Chondrocyte (in vitro differentiated cells): ENCODE data around the gene ANAPC5. TPM values are rescaled to one million over a fixed set of nuclear protein-coding genes. Genes with fewer than 3 reads are reported as not detected.
"Not testable (repeated sequence)": the region's sequence is repeated elsewhere in the genome, so short reads cannot be mapped to it uniquely, and the experiment has no call there.

Experiments
- DNase-seq: peaks from one replicate; pipeline ENCODE4 v3.0.0; 2021; ENCODE audit warnings: mixed read lengths, low spot score
- H3K27ac Mint-ChIP-seq: one replicate; pipeline ENCODE4 v1.8.0; 2021; ENCODE audit warnings: mild to moderate bottlenecking, moderate library complexity, mixed read lengths; ENCODE audit not compliant: unreplicated experiment
- H3K27me3 Mint-ChIP-seq: 2 replicates; pipeline ENCODE4 v1.8.0; 2021; ENCODE audit warnings: low read depth, mixed read lengths
- H3K36me3 Mint-ChIP-seq: 2 replicates; pipeline ENCODE4 v1.8.0; 2021; ENCODE audit warnings: low read depth, mixed read lengths
- H3K4me1 Mint-ChIP-seq: 2 replicates; pipeline ENCODE4 v1.8.0; 2021; ENCODE audit warnings: low read depth, mild to moderate bottlenecking, mixed read lengths
- H3K4me3 Mint-ChIP-seq: one replicate; pipeline ENCODE4 v1.8.0; 2021; ENCODE audit warnings: mild to moderate bottlenecking, moderate library complexity, mixed read lengths; ENCODE audit not compliant: unreplicated experiment
- H3K9me3 Mint-ChIP-seq: 2 replicates; pipeline ENCODE4 v1.8.0; 2021; ENCODE audit warnings: low read depth, mixed read lengths
- total RNA-seq: library from RNA; stranded (reverse); gene quantifications from 3 replicates; pipeline ENCODE4 v1.2.1, GENCODE V29; 2021
- TF ChIP-seq, protein P1 (sequence below): fragments of 200-600 bp; sonication (generic); IDR thresholded peaks from 2 replicates; pipeline ENCODE4 v1.5.0; 2021; ENCODE audit warnings: antibody characterized with exemption, mild to moderate bottlenecking, moderate library complexity

The ANAPC5 gene
- total RNA-seq, 1 donor from 2014 or later, result 111 TPM

DNA sequence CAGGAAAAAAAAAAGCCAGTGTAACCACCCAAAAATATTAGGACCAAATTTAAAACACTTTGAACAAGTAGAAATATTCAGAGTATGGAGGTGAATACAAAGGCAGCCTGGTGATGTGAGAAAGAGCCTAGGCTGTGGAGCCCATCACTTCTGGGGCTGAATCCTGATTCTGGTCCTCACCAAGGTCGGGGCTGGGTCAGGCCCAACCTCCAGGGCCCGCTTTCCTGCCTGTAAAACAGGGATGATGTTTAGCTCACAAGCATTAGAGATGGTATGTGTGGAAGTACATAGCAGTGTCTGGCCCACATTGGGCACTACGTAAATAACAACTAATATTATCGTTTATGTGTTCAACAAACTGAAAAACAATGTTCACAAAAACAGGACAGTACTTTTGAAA is 47.9 kb downstream of the ANAPC5 start:
- TF ChIP-seq, protein P1, sequence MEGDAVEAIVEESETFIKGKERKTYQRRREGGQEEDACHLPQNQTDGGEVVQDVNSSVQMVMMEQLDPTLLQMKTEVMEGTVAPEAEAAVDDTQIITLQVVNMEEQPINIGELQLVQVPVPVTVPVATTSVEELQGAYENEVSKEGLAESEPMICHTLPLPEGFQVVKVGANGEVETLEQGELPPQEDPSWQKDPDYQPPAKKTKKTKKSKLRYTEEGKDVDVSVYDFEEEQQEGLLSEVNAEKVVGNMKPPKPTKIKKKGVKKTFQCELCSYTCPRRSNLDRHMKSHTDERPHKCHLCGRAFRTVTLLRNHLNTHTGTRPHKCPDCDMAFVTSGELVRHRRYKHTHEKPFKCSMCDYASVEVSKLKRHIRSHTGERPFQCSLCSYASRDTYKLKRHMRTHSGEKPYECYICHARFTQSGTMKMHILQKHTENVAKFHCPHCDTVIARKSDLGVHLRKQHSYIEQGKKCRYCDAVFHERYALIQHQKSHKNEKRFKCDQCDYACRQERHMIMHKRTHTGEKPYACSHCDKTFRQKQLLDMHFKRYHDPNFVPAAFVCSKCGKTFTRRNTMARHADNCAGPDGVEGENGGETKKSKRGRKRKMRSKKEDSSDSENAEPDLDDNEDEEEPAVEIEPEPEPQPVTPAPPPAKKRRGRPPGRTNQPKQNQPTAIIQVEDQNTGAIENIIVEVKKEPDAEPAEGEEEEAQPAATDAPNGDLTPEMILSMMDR, result no peak
- DNase-seq, result no peak
- Mint-ChIP-seq H3K27ac (no peak overlapping the region), H3K4me3 (no peak overlapping the region), H3K36me3 (peaks cover 9% of the 10 kb centered on the region), H3K27me3 (no peaks in the 10 kb centered on the region), H3K9me3 (no peaks in the 10 kb centered on the region), H3K4me1 (no peaks in the 10 kb centered on the region)

DNA sequence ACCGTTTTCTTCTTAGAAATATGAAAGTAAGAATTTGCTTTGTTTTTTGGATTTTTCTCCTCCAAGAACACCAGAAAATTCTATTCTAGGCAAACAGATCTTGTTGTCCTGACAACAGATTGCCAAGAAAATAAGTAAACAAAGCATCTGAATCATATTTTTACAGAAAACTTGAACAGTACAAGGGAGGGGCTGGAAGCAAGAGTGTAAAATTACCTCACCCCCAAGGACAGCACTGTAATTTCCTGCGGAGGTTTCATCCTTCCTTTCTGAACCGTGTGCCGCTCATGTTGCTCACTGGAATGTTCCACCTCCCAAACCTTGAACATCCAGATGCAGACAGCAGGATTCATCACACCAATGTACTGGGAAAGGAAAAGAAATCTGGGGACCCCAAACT is 50.3 kb downstream of the ANAPC5 start:
- TF ChIP-seq, protein P1, result no peak
- no peaks in the 10 kb centered on the region for H3K9me3 Mint-ChIP-seq
- no peak overlapping the region for H3K4me3 Mint-ChIP-seq
- H3K27me3 Mint-ChIP-seq, result no peaks in the 10 kb centered on the region
- no peaks in the 10 kb centered on the region for H3K36me3 Mint-ChIP-seq
- DNase-seq, result no peak
- no peak overlapping the region for H3K27ac Mint-ChIP-seq
- H3K4me1 Mint-ChIP-seq, result peaks cover 7% of the 10 kb centered on the region

DNA sequence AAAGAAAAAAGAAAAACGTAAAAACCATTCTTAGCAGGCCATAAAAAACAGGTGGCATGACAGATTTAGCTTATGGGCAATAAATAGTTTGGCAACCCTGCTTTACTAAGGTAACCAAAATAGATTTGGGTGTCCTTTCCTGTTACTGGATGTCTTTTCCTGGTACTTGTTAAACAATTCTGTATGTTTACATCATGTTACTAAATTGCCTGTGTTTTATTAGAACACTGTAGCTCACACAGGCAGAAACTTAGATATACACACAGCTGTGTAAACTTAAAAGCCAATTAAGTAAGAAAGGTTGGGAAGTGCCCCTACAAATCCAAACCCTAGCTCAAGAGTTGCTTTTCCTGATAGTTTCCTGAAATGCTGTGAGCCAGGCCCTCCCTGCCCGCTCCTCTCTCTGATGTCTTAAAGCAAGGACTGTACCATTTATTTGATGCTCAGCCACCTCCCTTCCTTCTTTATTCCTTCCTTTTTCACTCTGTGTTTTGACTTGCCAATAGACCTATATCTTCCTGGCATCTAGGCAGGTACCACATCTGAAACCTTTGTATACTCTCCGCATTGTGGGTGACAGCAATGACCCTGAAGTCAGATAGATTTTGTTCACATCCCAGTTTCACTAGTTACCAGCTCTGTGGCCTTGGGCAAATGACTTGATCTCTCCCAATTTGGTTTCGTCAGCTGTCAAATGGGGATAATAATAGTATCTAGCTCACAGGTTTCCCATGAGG is 52.0 kb downstream of the ANAPC5 start:
- peaks cover 13% of the 10 kb centered on the region for H3K4me1 Mint-ChIP-seq
- no peaks in the 10 kb centered on the region for H3K36me3 Mint-ChIP-seq
- no peaks in the 10 kb centered on the region for H3K9me3 Mint-ChIP-seq
- no peak for DNase-seq
- TF ChIP-seq, protein P1, result no peak
- H3K27me3 Mint-ChIP-seq, result no peaks in the 10 kb centered on the region
- no peak overlapping the region for H3K27ac Mint-ChIP-seq
- H3K4me3 Mint-ChIP-seq, result no peak overlapping the region

DNA sequence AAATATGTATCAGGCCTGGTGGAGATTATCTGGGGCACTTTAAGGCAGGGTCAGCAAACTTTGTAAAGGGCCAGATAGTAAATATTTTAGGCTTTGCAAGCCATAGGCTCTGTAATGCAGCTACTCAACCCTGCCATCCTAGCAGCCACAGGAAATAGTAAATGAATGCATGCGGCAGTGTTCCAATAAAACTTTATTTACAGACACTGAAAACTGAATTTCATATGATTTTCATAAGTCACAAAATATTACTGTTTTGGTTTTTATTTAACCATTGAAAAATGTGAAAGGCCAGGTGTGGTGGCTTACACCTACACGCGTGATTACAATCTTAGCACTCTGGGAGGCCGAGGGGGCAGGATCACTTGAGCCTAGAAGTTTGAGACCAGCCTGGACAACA is 52.5 kb downstream of the ANAPC5 start:
- H3K27ac Mint-ChIP-seq, result no peak overlapping the region
- TF ChIP-seq, protein P1, result no peak
- H3K4me3 Mint-ChIP-seq, result no peak overlapping the region
- no peaks in the 10 kb centered on the region for H3K36me3 Mint-ChIP-seq
- DNase-seq, result no peak
- no peaks in the 10 kb centered on the region for H3K9me3 Mint-ChIP-seq
- no peaks in the 10 kb centered on the region for H3K27me3 Mint-ChIP-seq
- H3K4me1 Mint-ChIP-seq, result peaks cover 16% of the 10 kb centered on the region

DNA sequence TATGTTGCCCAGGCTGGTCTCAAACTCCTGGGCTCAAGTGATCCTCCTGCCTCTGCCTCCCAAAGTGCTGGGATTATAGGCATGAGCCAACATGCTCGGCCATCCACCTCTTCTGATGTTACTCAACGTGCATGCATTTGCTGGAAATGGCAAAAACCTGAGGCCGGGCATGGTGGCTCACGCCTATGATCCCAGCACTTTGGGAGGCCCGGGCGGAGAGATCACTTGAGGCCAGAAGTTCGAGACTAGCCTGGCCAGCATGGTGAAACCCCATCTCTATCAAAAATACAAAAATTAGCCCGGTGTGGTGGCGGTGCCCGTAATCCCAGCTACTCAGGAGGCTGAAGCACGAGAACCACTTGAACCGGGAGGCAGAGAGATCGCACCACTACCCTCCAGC is 53.8 kb downstream of the ANAPC5 start:
- H3K27ac Mint-ChIP-seq, H3K4me3 Mint-ChIP-seq, H3K36me3 Mint-ChIP-seq, DNase-seq, H3K9me3 Mint-ChIP-seq, H3K27me3 Mint-ChIP-seq: not testable (repeated sequence)
- peaks cover 16% of the 10 kb centered on the region for H3K4me1 Mint-ChIP-seq

DNA sequence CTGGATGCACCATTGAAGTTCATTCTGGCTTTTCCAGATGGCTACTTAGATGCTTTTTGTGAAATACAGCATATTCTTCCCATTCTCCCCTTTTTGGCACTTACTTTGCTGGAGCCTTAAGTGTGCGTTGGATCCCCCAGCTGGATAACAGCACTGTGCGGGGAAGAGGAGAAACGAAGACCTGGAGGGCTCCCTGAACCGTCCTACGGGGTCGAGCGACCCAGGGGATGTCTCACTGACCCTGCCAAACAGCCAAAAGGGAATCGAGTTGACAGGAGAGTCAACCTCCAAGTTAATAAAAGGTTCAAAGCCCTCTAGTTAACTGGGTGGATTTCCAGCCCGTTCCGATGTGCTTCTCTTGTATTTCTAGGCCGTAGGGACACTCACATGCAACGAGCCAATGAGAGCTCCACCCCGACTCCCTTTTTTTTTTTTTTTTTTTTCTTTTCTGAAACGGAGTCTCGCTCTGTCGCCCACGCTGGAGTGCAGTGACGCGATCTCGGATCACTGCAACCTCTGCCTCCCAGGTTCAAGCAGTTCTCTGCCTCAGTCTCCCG is 54.7 kb downstream of the ANAPC5 start:
- Mint-ChIP-seq H3K36me3 (no peaks in the 10 kb centered on the region), H3K4me1 (peaks cover 16% of the 10 kb centered on the region), H3K27me3 (no peaks in the 10 kb centered on the region), H3K27ac (peak overlapping the region; percentile 50), H3K9me3 (no peaks in the 10 kb centered on the region), H3K4me3 (peak overlapping the region; percentile 64)
- DNase-seq, result no peak
- TF ChIP-seq, protein P1, result no peak
